D721Med (cell line): ENCODE results near the gene KPRP.

Experiments used
- DNase-seq: peaks from one replicate; pipeline ENCODE4 v3.0.0; 2011; ENCODE audit warnings: low spot score; ENCODE audit not compliant: insufficient read length
- FAIRE-seq: peaks from 2 replicates; lab custom pipeline; 2011; peaks lifted over from hg19 to GRCh38; lab: Jason Lieb, UNC
- TF ChIP-seq, protein P1 (sequence below): IDR thresholded peaks from 2 replicates; pipeline ENCODE4 v1.5.1; 2012; ENCODE audit warnings: mild to moderate bottlenecking, control low read depth; ENCODE audit not compliant: insufficient read depth; ENCODE audit errors: missing control alignments

KPRP gene

DNA sequence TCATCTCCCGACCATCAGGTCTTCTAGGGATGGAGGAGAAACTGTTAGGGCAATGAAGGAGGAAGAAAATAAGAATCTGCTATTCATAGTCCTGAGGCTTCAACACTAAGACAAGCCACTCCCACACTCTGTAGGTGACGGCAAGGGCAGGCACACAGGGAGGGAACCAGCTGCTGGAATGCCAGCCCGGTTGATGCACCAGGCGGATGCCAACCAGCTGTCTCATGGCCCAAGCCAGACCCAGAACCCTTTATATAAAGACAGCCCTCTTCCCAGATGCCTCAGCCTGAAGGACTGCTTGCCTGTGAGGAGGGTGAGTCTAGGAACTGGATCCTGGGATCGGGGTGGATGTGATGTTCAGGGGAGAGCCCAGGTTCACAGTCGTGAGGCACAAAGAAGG lies at the start of gene KPRP:
Gene KPRP (plus strand): TSS at position 279 of the 400 bp plus-strand sequence. CDS start 1,564 bp downstream, outside the sequence.
- no peak for DNase-seq
- no peak for FAIRE-seq

DNA sequence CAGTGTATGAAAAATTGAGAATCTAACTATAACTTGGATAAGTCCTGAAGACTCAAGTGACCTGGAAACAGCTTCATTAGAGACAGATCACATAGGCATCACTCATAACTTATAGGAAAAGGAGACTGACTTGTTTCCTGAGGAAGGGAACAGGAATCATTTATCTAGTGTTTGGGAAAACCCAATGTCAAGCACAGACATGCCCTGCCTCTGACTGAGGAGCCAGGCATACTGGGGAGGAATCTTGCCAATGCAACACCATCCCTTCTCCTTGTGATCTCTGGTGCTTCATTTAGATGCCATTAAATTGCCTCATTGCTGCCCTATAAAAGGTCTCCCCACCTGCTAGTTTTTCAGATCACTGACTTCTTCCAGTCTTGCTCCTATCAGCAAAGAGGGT lies 39.6 kb upstream of the KPRP start:
- TF ChIP-seq, protein P1, sequence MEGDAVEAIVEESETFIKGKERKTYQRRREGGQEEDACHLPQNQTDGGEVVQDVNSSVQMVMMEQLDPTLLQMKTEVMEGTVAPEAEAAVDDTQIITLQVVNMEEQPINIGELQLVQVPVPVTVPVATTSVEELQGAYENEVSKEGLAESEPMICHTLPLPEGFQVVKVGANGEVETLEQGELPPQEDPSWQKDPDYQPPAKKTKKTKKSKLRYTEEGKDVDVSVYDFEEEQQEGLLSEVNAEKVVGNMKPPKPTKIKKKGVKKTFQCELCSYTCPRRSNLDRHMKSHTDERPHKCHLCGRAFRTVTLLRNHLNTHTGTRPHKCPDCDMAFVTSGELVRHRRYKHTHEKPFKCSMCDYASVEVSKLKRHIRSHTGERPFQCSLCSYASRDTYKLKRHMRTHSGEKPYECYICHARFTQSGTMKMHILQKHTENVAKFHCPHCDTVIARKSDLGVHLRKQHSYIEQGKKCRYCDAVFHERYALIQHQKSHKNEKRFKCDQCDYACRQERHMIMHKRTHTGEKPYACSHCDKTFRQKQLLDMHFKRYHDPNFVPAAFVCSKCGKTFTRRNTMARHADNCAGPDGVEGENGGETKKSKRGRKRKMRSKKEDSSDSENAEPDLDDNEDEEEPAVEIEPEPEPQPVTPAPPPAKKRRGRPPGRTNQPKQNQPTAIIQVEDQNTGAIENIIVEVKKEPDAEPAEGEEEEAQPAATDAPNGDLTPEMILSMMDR, result no peak
- FAIRE-seq, result no peak

More for the DNA sequence above, at the start of gene KPRP:
- TF ChIP-seq, protein P1, result no peak

GRCh38 chr1:152725261-152725660 lies 32.6 kb upstream of the KPRP start:
- TF ChIP-seq, protein P1, result no peak
- no peak for DNase-seq
- no peak for FAIRE-seq

More for the DNA sequence above, 39.6 kb upstream of the KPRP start:
- no peak for DNase-seq

DNA sequence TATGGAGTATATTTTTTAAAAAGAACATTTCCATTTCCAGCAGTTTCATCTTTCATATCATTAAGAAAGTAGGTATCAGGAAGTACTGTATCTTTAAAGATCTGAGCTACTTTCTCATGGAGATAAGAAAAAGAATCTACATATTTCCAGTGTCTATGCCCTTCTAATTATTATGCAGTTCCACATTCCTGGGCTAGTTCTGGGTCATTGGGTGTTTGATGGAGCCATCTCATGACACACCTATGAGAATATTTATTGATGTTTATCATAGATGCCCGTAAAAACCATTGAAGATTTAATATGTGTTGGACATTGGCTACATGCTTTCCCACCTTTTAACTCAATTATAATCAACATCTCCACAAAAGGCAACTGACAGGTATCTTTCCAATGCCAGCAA lies 28.8 kb upstream of the KPRP start:
- TF ChIP-seq, protein P1, result no peak
- no peak for FAIRE-seq
- DNase-seq, result no peak

GRCh38 chr1:152735648-152736047 lies 22.2 kb upstream of the KPRP start:
- FAIRE-seq (no peak), DNase-seq (no peak)
- TF ChIP-seq, protein P1, result peak; percentile 27

- TF ChIP-seq, protein P1, result no peak
- no peak for FAIRE-seq
- no peak for DNase-seq
These were observed 19.8 kb upstream of the KPRP start for GRCh38 chr1:152737997-152738396.

GRCh38 chr1:152739841-152740240 lies 18.0 kb upstream of the KPRP start:
- DNase-seq, result no peak
- no peak for FAIRE-seq
- TF ChIP-seq, protein P1, result no peak
